ENCODE results near the gene RIMBP2.
A peak's percentile ranks its signal among the peaks of the same experiment; 100 is the strongest.

RIMBP2 gene

DNA sequence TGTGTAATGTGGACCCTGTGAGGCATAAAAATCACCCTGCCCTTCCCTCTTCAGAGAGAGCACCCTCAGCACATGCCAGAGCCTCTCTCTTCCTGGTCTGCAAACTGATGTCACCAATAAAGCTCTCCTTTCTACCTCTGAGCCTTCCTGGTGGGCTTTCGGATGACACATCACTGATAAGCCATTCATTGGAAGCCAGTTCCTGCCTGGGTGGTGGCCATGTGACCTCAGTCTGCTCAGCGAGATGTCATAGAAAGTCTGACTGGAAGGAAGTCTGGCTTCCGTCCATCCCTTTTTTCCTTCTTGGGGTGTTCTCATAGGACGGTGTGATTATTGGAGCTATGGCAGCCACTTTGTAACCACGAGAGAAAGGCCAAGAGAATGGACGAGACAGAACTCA is 282.7 kb downstream of the RIMBP2 start:
- no peak for DNase-seq

- DNase-seq: no peak
These were observed 284.9 kb downstream of the RIMBP2 start for GRCh38 chr12:130431176-130431575.

GRCh38 chr12:130429656-130430505 is 286.2 kb downstream of the RIMBP2 start:
- DNase-seq: no peak

GRCh38 chr12:130428116-130428515 is 288.0 kb downstream of the RIMBP2 start:
- DNase-seq: no peak

DNA sequence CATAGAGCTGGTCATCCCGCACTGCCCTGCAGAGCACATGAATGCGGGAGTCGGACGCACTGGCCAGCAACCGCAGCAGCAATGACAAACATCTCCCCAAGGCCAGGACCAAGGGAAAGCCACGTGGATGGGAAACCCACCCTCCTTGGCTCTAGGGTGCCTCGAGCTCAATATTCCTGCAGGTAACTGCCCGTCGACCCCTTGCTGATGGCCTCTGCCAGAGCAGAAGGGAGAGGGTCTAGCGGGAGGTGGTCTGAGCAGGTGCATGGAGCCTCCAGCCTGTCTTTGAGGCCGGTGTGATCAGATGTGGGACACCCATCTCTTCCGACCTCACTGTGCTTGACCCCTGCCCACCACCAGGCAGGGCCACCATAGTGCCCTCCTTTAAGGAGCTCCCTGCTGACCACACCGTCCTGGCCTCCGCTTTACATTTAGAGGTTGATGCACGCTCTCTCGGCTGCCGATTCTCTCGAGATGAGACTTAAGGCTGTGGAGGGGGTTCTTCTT is 288.7 kb downstream of the RIMBP2 start:
- DNase-seq: no peak

DNA sequence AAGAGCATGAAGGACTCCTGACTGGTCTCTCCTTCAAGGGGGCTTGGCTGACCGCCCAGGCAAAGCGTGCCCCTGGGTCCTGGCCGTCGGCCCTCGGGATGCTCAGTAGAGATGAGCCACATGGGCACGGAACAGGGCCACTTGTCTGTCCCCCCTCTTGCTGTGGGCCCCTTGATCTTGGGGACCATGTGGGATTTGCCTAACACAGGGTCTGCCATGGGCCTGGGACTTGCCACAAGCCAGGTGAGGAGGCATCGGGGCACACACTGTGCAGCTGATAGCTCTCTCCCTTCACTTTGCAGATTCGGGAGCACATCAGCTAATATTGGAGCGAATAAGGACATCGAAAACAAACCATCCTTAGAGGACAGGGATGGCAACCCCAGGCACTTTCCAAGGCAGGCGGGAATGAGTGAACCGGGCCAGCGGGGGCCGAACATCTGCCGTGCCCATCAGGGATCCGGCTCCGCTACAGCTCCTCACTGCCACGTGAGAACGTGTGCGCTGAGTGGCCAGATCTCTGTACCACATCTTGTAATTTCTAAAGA is 290.3 kb downstream of the RIMBP2 start:
- DNase-seq: no peak

DNA sequence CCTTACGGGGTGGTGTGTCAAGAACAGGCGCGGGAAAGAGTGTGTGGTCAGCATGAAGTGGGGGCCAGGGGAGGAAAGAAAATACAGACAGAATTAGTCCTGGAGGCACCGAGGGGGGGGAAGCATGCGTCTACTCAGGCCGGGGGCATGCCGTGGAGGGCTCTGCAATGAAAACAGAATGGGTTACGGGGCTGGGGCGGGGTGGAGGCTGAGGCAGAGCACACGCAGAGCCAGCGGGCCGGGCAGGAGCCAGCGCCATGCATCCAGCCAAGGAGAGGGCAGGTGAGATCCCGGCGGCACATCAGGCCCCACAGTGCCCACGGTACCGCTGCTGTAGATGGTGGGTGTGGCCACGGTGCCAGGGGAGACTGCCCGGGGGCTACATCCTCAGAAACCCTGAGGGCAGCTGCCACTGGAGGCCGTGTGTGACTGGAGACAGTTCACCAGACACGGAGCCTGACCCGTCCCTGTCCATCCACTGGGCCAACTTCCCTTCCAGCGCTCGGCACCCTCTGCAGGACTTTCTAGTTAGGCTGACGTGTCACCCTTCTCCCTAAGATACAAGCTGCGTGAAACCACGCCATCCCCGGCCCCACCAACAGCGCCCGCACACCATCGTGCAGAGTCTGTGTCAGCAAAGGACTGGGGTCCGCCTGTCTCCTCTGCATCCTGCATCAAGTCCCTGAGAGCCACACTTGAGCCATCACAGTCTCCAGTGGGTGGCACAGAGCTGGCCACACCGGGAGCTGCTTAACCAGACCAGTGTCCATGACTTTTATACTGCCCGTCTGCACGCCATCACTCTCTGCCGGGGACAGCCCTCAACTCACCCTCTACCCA is 291.0 kb downstream of the RIMBP2 start:
- DNase-seq: no peak

GRCh38 chr12:130423991-130424857 is 291.9 kb downstream of the RIMBP2 start:
- no peak for DNase-seq

GRCh38 chr12:130423136-130423535 is 293.0 kb downstream of the RIMBP2 start:
- no peak for DNase-seq

DNA sequence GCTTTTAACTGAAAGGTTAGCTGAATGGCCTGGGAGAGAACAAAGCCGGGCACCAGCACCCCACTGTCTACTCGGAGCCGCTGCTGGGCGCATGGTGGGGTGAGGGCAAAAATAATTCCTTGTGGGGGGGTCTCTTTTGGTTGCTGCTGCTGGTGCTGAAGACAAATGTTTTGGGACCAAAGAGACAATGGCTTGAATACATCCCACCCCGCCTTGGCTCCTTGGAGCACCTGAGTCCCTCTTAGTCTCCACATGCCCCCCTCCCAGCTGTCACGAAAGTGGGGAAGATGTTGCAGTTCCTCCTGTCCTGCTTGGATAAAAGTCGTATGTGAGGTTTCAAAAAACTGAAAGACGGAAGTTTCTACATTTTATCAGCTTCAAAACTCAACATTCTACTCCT is 293.4 kb downstream of the RIMBP2 start:
- no peak for DNase-seq

DNA sequence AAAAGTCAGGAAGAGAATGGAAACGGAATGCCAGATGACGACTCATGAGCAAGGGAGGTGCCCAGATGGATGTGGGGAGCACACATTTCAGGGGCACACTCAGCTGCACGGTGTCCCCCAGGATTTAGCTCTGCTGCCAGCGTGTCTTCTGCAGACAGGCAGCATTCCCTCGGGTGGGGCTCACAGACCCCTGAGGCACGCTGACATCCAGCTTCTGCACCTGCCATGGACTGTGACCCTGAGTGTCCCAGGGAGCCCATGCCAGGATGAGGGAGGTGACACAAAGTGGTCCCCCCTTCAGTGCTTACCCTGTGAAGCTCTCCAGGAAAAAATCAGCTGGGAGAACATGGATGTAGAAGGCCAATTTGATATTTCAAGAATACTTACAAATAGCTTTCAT is 294.2 kb downstream of the RIMBP2 start:
- DNase-seq: no peak

- no peak for DNase-seq
These were observed 296.0 kb downstream of the RIMBP2 start for GRCh38 chr12:130420071-130420470.

- no peak for DNase-seq
These were observed 297.0 kb downstream of the RIMBP2 start for GRCh38 chr12:130419116-130419515.

- no peak for DNase-seq
These were observed 297.8 kb downstream of the RIMBP2 start for GRCh38 chr12:130418251-130418650.

GRCh38 chr12:130414381-130414780 is 301.7 kb downstream of the RIMBP2 start:
- DNase-seq: no peak

GRCh38 chr12:130413909-130414308 is 302.2 kb downstream of the RIMBP2 start:
- DNase-seq: no peak

DNA sequence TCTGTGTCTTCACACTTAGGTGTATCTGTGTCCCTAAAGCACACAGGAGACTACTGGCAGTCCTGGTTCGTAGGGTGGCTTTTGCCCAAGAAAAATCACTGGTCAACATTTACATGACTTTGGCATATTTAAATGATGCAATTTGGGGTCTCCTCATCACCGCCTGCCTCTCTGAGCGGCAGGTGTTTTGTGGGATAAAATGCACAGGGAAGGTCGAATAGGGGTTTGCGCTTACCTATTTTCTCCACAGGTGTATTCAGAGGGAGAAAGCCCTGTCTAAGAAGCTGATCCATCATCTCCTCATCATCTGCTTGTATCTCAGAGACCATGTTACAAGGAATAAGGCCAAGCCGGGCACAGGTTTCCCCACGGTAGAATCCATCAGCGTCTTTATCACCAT is 303.7 kb downstream of the RIMBP2 start:
- DNase-seq: no peak

DNA sequence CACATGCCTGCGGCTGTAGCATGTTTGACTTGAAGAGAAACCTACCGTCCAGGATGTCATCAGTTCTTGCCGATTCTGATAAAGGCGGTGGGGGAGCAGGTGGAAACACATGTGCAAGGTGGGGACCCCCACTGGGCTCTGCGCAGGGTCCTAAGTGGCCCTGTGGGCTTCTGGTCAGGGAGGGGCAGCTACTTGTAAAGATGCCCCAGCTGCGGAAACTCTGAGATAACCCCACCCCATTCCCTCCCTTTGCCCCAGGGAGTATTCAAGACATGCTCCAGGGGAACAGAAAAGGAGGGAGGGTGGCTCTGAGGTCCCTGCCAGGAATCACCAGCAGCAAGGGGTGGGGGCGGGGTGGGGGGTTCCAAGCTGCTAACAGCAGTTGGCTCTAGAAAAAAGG is 310.8 kb downstream of the RIMBP2 start:
- no peak for DNase-seq

GRCh38 chr12:130401703-130402102 is 314.4 kb downstream of the RIMBP2 start:
- peak; percentile 22 for DNase-seq

GRCh38 chr12:130398100-130398848 is 317.8 kb downstream of the RIMBP2 start:
- peak; percentile 76 for DNase-seq

DNA sequence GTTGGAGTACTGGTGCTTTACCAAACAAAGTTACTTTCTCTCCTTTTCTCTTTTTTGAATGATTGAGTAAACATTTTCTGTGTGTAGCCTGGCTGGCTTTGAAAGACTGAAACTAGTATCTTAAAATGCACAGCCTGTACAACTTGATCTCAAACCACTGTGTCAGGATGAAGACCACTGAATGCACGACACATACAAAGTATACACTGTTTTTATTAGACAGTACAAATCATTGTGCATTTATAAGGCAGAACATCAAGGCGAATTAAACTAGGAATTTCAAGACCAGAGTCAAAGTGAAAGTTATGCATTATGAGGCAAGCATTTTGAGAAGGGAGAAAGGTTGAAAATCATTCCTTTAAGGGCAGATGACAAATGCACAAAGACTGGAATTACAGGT is 319.4 kb downstream of the RIMBP2 start:
- DNase-seq: no peak

- DNase-seq: no peak
These were observed 321.2 kb downstream of the RIMBP2 start for GRCh38 chr12:130394906-130395305.

Measured in DMS53 (cell line).